GM06990 (cell line): ENCODE data around the gene TAF5L.

Experiments
- DNase-seq: peaks from one replicate; pipeline ENCODE4 v3.0.0-alpha.2; 2011; ENCODE audit not compliant: insufficient read length; ENCODE audit errors: extremely low read depth
- H3K27me3 ChIP-seq: replicated peaks from 2 replicates; pipeline ENCODE4 v1.6.0; 2011; ENCODE audit warnings: low read length; ENCODE audit not compliant: control insufficient read depth, insufficient read depth
- H3K36me3 ChIP-seq: 2 replicates; pipeline ENCODE4 v1.5.1; 2011; ENCODE audit warnings: low read length; ENCODE audit not compliant: control insufficient read depth, insufficient read depth
- H3K4me3 ChIP-seq: replicated peaks from 2 replicates; pipeline ENCODE4 v1.5.1; 2011; ENCODE audit warnings: low read depth, mild to moderate bottlenecking, control low read depth, low read length
- CTCF ChIP-seq: IDR thresholded peaks from 2 replicates; pipeline ENCODE4 v1.5.1; 2011; ENCODE audit warnings: low read length, control low read depth, mild to moderate bottlenecking, inconsistent platforms; ENCODE audit not compliant: insufficient read depth, poor library complexity, severe bottlenecking

The TAF5L gene

GRCh38 chr1:229550812-229551567 is 74.9 kb downstream of the TAF5L start:
- TF ChIP-seq CTCF, result no peak

DNA sequence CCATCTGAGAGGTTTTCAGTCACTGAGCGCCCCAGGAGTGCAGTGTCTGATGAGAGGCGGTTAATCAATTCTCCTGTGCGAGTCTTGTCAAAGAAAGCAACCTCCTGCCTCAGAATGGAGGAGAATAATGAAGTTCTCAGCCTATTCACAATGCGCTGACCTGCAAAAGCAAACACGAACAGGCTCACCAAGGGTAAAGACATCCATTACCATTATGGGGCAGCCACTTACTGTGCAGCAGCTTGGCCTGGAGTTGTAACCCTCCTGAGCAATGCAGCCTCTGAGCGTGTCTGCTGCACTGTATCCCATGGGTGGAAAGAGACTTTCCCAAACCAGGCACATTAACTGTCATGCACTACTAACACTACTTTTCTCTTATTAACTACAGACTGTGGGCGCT is 78.4 kb downstream of the TAF5L start:
- peaks cover 8% of the 10 kb centered on the region for H3K36me3 ChIP-seq
- TF ChIP-seq CTCF, result no peak

More at GRCh38 chr1:229550812-229551567, 74.9 kb downstream of the TAF5L start:
- Histone ChIP-seq H3K27me3 (no peaks in the 10 kb centered on the region), H3K4me3 (no peak overlapping the region), H3K36me3 (peaks cover 10% of the 10 kb centered on the region)
- no peak for DNase-seq

DNA sequence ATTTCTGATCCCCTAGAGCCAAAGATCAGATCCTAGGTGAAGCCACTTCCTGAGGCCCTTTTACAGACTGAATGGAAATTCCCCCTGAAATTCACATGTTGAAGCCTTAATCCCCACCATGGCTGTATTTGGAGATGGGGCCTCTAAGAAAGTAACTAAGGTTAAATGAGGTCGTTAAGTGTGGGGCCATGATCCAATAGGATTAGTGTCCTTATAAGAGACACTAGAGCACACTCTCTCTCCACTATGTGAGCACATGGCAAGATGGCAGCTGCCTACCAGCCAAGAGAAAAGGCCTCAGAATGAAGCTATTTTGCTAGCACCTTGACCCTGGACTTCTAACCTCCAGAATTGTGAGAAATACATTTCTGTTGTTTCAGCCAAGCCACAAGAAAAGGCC is 81.3 kb downstream of the TAF5L start:
- no peak for TF ChIP-seq CTCF
- Histone ChIP-seq H3K27me3 (no peaks in the 10 kb centered on the region), H3K36me3 (peaks cover 10% of the 10 kb centered on the region), H3K4me3 (no peak overlapping the region)
- DNase-seq, result no peak

More for the DNA sequence above, 78.4 kb downstream of the TAF5L start:
- DNase-seq, result no peak
- Histone ChIP-seq H3K4me3 (no peak overlapping the region), H3K27me3 (no peaks in the 10 kb centered on the region)
